Fibroblast of mammary gland (primary cell): ENCODE measurements around the gene RPL32.

Experiments used
- DNase-seq: peaks from one replicate; pipeline ENCODE4 v3.0.0-alpha.2; 2010; ENCODE audit warnings: low read depth
- H3K4me3 ChIP-seq: 2 replicates; pipeline ENCODE4 v1.5.1; 2011; ENCODE audit warnings: low read depth, mild to moderate bottlenecking, low read length, moderate library complexity; ENCODE audit not compliant: control insufficient read depth
- CTCF ChIP-seq: conservative IDR thresholded peaks from 2 replicates; pipeline ENCODE4 v1.5.1; 2011; ENCODE audit warnings: low read depth, low read length, inconsistent platforms; ENCODE audit not compliant: control insufficient read depth, insufficient read depth

RPL32 gene

DNA sequence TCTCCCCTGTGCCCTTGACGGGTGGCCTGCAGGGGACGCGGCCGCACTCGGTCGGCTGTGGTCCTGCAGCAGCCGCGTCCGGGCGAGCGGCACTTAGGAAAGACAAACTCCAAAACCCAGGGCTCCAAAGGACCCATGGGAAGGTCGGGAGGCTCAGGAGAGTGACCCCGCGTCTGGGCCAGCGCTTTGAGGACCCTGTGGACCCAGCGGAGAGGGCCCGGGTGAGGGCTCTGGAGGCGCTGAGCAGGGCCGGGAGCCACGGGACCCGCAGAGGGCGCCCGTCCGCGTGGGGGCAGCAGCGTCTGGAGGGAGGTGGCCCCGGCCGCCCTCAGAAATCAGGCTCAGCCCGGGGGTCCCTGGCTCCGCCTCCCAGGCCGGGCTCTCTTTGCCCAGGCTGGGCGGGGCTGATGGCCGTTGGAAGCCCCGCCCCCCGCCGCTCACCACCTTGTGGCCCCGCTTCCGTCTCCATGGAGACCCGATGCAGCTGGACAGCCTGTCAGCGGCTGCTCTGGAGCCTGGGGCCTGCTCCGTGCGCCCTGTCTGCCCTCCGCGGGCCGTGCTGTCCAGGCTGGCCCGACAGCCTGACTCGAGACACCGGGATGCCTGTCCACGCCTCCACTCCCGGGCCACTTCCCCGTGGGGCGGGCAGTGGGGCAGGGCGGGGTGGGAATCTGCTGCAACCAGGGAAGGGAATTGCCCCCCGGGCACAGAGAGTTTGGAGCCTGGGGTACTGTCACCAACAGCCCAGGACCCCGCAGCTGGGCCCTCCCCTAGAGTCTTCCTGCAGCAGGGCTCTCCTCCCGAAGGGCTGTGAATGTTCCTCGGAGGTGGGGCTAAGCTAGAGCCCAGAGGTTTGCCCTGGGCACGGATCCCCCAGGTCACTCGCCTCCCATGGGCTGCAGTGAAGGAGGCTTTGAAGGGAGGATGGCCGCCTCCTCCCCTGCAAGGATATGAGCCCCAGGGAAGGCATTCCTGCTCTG is 34.8 kb upstream of the RPL32 start:
- DNase-seq = peak; percentile 10
- H3K4me3 ChIP-seq = peak overlapping the region; percentile 13
- TF ChIP-seq CTCF = no peak

DNA sequence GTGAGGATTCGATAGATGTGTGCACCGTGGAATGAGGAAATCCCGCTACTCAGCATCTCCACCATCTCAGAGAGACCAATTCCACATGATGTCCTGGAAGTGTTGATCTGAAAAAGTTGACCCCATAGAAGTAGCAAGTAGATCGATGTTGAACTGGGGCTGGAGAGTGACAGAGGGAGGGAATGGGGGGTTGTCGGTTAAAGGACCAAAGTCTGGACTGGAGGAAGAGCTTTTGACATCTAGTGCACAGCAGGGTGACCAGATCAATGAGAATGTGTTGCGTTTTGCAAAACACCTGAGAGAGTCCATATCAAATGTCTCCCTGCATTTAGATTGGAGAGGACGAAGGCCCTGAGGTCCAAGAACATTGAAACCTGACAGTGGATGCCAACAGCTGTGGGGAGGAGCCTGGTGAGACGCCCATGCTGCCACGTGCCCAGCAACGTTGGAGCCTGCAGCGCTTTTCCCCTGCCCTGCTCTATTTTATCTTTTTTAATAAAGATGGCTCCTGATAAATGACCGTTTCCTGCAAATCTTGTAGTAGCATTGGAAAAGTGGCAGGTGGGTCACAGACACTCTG is 30.1 kb upstream of the RPL32 start:
- DNase-seq = no peak
- no peak for TF ChIP-seq CTCF
- no peak overlapping the region for H3K4me3 ChIP-seq

GRCh38 chr3:12870942-12871341 is 29.6 kb upstream of the RPL32 start:
- no peak for TF ChIP-seq CTCF
- H3K4me3 ChIP-seq = no peak overlapping the region
- peak; percentile 83 for DNase-seq

DNA sequence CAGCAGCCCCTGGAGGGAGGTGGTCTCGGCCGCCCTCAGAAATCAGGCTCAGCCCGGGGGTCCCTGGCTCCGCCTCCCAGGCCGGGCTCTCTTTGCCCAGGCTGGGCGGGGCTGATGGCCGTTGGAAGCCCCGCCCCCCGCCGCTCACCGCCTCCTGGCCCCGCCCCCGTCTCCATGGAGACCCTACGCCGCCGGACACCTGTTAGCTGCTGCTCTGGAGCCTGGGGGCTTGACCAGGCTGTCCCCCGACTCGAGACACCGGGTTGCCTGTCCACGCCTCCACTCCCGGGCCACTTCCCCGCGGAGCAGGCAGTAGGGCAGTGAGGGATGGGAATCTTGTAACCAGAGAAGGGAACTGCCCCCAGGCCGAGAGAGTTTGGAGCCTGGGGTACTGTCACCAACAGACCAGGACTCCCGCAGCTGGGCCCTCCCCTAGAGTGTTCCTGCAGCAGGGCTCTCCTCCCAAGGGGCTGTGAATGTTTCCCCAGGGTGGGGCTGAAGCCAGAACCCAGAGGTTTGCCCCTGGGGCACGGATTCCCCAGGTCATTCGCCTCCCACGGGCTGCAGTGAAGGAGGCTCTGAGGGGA is 27.8 kb upstream of the RPL32 start:
- no peak for DNase-seq
- H3K4me3 ChIP-seq = peak overlapping the region; percentile 17
- no peak for TF ChIP-seq CTCF

DNA sequence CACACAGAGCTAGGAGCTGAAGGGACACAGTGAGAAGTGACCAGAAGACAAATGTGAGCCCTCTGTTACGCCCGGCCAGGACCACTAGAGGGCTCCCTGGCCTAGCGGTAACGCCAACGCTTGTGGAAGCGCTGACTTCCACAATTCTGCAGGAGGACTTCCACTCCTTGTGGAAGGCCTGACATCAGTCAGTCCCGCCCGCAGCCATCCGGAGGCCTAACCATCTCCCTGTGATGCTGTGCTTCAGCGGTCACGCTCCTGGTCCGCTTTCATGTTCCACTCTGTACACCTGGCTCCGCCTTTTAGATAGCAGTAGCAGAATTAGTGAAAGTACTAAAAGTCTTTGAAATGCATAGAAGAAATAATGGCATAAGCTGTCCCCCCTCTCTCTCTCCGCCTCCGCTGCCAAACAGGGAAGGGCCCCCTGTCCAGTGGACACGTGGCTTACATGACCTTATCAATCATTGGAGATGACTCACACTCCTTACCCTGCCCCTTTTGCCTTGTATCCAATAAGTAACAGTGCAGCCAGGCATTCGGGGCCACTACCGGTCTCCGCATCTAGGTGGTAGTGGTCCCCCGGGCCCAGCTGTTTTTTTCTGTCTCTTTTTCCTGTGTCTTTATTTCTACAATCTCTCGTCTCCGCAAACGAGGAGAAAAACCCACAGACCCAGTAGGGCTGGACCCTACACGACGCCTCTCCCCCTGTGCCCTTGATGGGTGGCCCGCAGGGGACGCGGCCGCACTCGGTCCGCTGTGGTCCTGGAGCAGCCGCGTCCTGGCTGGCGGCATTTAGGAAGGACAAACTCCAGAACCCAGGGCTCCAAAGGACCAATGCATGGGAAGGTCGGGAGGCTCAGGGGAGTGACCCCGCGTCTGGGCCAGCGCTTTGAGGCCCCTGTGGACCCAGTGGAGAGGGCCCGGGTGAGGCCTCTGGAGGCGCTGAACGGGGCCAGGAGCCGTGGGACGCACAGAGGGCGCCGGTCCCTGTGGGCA is 27.0 kb upstream of the RPL32 start:
- peak overlapping the region; percentile 17 for H3K4me3 ChIP-seq
- peak; percentile 90 for DNase-seq
- TF ChIP-seq CTCF = peak; percentile 95

DNA sequence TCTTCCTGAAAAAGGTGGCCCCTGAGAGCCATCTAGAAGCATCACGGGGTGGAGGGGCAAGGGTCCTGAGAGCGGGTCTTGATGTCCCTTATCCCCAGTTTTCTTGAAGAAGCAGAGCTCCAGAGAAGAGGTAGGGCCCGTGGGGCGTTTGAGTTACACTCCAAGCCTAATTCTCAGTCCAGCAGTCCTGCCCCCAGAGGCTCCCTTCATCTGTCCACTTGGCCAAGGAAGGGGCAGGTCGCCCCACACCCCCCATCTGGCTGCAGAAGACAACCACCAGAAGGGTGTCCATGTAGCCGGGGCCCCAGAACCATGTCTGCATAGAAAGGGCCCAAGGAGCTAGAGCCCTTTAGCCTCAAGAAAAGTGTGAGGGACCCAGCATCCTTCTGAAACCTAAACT is 25.5 kb upstream of the RPL32 start:
- no peak overlapping the region for H3K4me3 ChIP-seq
- no peak for DNase-seq
- TF ChIP-seq CTCF = no peak
